ENCODE data around the gene ABHD3.

Gene ABHD3

DNA sequence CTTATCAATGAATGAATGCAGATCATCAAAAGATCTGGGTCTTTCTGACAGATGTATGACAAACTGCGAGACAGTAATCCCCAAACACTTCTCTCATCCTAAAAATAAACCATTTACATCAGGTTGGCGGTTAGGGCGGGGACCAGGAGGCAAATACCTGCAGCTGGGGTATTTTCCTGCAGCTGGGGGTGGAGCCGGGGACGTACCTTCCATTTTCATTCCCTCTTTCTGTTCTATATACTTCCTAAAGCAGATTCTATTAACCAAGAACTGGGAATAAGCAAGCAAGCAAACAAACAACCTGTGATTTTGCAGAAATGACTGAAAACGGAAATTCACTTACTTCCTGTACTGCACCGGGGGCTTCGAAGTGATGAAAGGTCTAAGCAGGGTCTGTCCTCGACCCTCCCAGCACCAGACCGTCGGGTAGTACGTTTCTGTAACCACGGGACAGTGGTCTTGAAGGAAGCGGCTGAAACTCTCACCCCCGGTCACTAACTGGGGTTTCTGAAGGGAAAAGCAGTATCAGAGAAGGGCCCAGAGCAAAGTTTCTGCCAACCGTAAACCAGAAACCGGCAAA is 1.2 kb downstream of the ABHD3 start:
- TF ChIP-seq, protein P1, sequence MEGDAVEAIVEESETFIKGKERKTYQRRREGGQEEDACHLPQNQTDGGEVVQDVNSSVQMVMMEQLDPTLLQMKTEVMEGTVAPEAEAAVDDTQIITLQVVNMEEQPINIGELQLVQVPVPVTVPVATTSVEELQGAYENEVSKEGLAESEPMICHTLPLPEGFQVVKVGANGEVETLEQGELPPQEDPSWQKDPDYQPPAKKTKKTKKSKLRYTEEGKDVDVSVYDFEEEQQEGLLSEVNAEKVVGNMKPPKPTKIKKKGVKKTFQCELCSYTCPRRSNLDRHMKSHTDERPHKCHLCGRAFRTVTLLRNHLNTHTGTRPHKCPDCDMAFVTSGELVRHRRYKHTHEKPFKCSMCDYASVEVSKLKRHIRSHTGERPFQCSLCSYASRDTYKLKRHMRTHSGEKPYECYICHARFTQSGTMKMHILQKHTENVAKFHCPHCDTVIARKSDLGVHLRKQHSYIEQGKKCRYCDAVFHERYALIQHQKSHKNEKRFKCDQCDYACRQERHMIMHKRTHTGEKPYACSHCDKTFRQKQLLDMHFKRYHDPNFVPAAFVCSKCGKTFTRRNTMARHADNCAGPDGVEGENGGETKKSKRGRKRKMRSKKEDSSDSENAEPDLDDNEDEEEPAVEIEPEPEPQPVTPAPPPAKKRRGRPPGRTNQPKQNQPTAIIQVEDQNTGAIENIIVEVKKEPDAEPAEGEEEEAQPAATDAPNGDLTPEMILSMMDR (IDR thresholded peaks at IDR 0.05; ENCODE audit: low read depth, low read length, missing control alignments) = no peak
- peak overlapping the region; percentile 69 for H3K4me3 ChIP-seq (replicated peaks; ENCODE audit: low read depth, low read length)
- DNase-seq (ENCODE audit: extremely low read depth, low read depth) = no peak

DNA sequence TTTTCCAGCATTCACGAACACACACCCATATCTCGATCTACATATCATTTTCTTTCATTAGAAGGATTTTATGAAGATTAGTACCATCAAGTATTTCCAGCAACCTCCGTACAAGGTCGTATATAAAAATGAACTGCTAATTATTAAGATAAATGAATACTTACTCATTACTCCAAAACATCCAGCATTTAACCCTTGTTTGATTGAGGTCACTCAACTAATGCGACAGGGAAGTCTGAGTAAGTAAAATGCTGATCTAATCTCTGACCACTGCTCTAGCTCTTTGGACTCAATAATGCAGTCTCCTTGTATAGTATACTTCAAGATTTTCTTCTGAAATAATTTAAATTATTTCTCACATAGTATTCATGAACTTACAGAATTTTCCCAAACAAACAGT is 2.0 kb downstream of the ABHD3 start:
- DNase-seq (ENCODE audit: extremely low read depth, low read depth) = no peak

DNA sequence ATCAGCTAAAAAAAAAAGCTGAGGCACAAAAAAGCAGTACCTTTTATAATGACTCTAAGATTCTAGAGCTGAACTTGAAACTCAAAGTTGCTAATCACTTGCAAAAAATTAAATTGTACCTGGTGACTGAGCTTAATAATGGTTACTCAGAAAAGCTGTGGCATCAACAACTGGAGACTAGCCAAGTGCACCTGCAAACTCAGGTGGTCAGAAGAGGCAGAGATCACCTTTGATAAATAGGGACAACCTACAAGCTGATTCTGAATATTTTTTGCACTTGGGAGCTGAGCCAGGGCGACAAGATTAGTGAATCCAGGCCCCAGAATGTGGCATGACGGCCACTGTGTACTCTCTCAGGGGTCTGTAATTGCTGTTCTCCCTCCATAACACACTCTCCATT is 3.0 kb downstream of the ABHD3 start:
- DNase-seq (ENCODE audit: extremely low read depth, low read depth) = no peak
- no peak overlapping the region for H3K4me3 ChIP-seq (replicated peaks; ENCODE audit: low read depth, low read length)
- TF ChIP-seq, protein P1 (IDR thresholded peaks at IDR 0.05; ENCODE audit: low read depth, low read length, missing control alignments) = no peak

More for the DNA sequence above, 2.0 kb downstream of the ABHD3 start:
- peak overlapping the region; percentile 69; the same call in 1 of the 2 replicates for H3K4me3 ChIP-seq (replicated peaks; ENCODE audit: low read depth, low read length)
- TF ChIP-seq, protein P1 (IDR thresholded peaks at IDR 0.05; ENCODE audit: low read depth, low read length, missing control alignments) = no peak

DNA sequence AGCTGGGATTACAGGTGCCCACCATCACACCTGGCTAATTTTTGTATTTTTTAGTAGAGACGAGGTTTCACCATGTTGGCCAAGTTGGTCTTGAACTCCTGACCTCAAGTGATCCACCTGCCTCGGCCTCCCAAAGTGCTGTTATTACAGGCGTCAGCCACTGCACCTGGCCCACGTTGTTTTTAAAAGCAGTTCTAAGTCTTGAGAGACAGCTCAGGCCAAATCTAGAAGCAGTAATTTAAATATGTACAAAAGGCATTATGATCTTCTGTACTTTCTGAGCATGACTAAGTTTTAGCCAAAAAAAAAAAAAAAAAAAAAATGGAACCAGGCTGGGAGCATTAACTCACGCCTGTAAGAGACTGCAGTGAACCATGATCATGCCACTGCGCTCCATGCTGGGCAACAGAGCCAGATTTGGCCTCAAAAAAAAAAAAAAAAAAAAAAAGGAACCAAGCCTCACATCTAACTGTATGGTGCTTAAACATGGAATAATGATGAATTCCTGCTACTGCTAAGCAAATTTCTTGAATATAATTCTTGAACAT is 4.0 kb downstream of the ABHD3 start:
- TF ChIP-seq, protein P1 (IDR thresholded peaks at IDR 0.05; ENCODE audit: low read depth, low read length, missing control alignments) = no peak
- H3K4me3 ChIP-seq (replicated peaks; ENCODE audit: low read depth, low read length) = no peak overlapping the region
- DNase-seq (ENCODE audit: extremely low read depth, low read depth) = no peak

DNA sequence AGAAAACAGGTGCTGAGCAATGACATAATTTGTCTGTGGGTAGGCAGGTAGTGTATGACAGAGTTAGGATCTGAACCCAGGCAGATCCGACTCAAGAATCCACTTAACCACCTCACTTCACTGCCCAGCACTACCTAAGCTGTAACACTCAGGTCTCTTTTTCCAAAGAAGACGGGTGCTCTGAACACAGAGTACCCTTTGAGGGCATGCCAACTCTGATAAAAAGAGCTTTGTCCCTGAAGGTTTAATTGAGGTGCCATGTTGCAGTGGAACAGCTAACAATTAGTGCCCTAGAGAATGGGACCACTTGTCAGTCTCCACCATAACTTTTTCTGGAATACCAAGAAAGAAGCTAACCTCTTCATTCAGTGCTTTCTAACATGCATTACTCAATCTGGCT is 11.3 kb downstream of the ABHD3 start:
- H3K4me3 ChIP-seq (replicated peaks; ENCODE audit: low read depth, low read length) = no peak overlapping the region
- TF ChIP-seq, protein P1 (IDR thresholded peaks at IDR 0.05; ENCODE audit: low read depth, low read length, missing control alignments) = no peak
- no peak for DNase-seq (ENCODE audit: extremely low read depth, low read depth)

DNA sequence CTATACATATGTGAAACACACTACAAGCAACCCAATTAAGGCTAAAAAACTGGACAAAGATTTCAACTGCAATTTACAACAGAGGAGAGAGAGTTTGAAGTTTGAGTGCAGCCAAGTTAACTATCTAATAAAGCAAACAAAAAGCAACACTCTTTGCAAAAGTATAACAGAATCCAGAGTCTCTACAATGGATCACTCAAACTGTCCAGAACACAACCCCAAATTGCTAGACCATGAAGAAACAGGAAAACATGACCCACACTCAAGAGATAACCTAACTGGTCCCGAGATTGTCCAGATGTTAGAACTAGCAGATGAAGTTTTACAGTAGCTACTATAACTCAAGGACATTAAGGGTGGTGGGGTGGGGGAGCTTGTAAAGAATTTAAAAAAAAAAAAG is 14.8 kb downstream of the ABHD3 start:
- TF ChIP-seq, protein P1 (IDR thresholded peaks at IDR 0.05; ENCODE audit: low read depth, low read length, missing control alignments) = no peak
- no peak overlapping the region for H3K4me3 ChIP-seq (replicated peaks; ENCODE audit: low read depth, low read length)
- DNase-seq (ENCODE audit: extremely low read depth, low read depth) = no peak

All from HFF-Myc (cell line).